HS-27A (cell line): ENCODE results near the gene LRRC15.

Source experiments
- DNase-seq: peaks from one replicate; pipeline ENCODE4 v3.0.0-alpha.2; 2012; ENCODE audit warnings: low read depth, missing footprints

LRRC15 gene

DNA sequence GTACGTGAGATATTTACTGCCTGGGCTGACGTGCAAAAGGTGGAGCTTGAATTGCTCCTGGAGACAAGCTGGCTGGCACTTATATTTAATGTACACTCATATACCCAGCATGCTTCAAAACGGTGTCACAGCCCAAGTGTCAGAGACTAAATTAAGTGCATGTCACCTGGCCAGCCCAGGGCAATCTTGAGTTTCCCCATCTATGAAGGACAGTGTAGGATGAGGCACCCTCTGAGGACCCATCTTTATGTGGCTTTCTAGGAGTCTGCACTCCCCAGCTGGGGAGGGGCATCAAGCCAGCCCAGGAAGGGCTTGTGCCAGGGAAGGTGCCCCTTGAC, 5.3 kb downstream of the LRRC15 start:
- no peak for DNase-seq

DNA sequence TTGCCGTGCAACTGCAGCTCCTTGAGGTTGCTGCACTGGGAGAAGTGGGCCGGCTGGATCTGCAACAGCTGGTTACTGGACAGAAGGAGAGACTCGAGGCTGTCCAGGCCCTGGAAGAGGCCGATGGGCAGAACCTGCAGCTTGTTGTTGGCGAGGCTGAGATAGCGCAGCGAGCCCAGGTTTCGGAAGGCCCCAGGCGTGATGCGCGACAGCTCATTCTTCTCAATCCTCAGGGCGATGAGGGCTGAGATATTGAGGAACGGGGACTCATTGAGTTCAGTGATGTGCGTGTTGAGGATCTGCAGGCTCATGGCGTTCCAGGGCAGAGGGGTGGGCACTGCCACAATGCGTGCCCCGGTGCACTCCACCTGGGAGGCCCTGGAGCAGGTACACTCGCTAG, 9.0 kb downstream of the LRRC15 start:
- no peak for DNase-seq

- no peak for DNase-seq
Measured at GRCh38 chr3:194357681-194358080, 11.9 kb downstream of the LRRC15 start.

- no peak for DNase-seq
Measured at GRCh38 chr3:194355379-194355778, 14.2 kb downstream of the LRRC15 start.

GRCh38 chr3:194354315-194354714, 15.2 kb downstream of the LRRC15 start:
- no peak for DNase-seq

DNA sequence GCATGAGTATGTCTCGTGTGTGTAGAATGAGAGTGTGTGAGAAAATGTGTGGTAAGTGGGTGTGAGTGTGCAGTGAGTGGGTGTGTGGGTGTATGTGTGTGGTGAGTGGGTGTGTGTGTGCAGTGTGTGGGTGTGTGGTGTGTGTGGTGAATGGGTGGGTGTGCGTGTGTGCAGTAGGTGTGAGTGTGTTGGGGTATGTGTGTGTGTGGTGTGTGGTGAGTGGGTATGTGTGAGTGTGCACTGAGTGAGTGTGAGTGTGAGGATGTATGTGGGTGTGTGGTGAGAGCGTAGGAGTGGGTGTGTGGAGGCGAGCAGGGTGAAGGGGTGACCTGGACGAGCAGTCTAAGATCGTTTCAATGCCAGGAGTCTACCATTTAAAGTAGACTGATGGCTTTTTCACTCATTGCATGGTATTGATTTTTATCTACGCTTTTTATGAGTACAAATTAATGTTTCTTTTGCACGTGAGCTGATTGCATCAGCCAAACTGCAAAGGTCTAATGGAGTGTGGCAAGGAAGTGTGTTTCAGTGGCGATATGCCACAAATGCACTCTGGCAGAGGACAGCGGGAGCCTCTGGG, 16.8 kb downstream of the LRRC15 start:
- DNase-seq: no peak

DNA sequence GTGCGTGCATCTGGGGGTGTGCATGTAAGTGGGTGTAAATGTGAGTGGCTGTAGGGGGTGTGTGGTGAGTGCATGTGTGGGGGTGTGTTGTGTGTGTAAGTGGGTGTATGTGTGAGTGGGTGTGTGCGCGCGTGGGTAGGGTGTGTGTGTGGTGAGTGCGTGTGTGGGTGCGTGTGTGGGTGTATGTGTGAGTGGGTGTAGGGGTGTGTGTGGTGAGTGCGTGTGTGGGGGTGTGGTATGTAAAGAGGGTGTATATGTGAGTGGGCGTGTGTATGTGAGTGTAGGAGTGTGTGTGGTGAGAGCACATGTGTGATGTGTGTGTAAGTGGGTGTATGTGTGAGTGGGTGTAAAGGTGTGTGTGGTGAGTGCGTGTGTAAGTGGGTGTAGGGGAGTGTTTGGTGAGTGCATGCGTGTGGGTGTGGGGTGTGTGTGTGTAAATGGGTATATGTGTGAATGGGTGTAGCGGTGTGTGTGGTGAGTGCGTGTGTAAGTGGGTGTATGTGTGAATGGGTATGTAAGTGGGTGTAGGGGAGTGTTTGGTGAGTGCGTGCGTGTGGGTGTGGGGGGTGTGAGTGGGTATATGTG, 17.5 kb downstream of the LRRC15 start:
- no peak for DNase-seq

GRCh38 chr3:194351080-194351672, 18.4 kb downstream of the LRRC15 start, which contains the start of gene CPN2:
TSS of gene CPN2 (minus strand) at chr3:194351328. CDS start at chr3:194342702, 8,626 bp downstream.
- DNase-seq: no peak

- no peak for DNase-seq
Measured at GRCh38 chr3:194350726-194351071, 18.8 kb downstream of the LRRC15 start.

GRCh38 chr3:194348354-194348753, 21.2 kb downstream of the LRRC15 start:
- no peak for DNase-seq

- DNase-seq: no peak
Measured at GRCh38 chr3:194346621-194347020, 22.9 kb downstream of the LRRC15 start.

- no peak for DNase-seq
Measured at GRCh38 chr3:194346035-194346434, 23.5 kb downstream of the LRRC15 start.

DNA sequence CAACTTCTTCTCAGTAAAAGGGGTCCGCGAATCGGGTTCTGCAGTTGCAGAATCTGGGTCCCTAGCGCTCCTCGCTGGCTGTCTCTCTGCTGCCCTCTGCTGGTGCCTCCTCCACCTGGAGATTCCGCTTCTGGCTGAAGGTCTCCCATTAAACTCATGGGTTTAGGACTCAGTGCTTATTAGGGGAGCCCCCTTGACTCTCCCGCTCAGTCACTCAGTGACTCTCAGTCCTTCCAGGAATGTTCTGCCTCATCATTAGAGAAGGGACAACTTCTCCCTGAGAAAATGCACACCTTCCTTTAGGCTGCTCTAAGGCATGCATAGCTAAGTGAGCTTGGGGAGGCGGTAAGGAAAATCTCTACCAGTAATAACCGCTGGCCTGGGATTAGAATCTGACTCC, 25.5 kb downstream of the LRRC15 start:
- no peak for DNase-seq

DNA sequence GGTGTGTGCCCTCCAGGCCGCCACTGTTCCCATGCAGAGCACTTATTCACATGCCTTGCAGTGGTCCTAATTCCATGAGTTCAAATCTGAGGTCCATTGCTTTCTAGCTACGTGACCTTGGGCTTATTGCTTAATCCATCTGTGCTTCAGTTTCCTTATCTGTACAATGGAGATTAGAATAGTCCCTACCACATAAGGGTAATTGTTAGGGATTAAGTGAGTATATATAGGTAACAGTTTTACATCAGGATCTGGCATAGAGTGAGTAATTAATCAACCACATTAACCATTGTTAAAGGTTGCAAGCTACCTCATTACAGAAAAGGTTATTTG, 26.0 kb downstream of the LRRC15 start:
- no peak for DNase-seq

GRCh38 chr3:194342861-194343560, 26.5 kb downstream of the LRRC15 start:
- no peak for DNase-seq

DNA sequence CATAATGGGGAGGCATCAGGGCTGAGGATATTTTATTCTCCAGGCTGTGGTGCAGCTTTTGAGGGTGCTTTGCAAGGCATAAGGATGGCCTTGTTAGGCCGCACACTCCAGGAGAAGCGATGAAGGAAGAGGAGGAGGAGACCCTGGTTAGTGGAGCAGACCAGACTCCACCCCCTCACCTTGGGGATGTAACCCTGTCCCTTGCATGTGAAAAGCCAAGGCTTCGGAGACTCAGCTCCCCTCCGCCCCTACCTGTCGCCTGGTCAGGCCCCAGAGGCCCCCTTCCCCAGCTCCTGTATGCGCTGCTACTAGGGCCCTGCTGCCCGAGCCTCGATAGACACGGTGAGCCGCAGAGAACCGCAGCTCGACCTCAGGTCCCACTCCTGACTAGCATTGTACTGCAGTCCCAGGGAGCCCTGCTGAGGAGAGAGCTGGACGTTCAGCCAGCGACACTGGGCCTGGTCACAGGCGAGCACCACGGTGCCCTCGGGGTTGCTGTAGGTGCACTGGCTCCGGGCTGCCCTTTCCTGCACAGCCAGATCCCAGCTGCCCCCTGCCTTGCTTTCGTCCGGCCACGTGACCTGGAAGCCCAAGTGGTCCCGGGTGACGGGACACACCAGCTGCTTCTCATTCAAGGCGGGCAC, 28.7 kb downstream of the LRRC15 start:
- DNase-seq: no peak

GRCh38 chr3:194339840-194340239, 29.7 kb downstream of the LRRC15 start:
- DNase-seq: no peak

GRCh38 chr3:194339356-194339755, 30.2 kb downstream of the LRRC15 start:
- no peak for DNase-seq

GRCh38 chr3:194337965-194338753, 31.4 kb downstream of the LRRC15 start:
- no peak for DNase-seq

GRCh38 chr3:194336601-194337355, 32.8 kb downstream of the LRRC15 start:
- DNase-seq: no peak

- no peak for DNase-seq
Measured at GRCh38 chr3:194333981-194334320, 35.6 kb downstream of the LRRC15 start.
